ENCODE results near the gene HEXD.

The HEXD gene

GRCh38 chr17:82408938-82409318 lies 9.2 kb upstream of the HEXD start:
- no peak for TF ChIP-seq CTCF (IDR thresholded peaks at IDR 0.05)

GRCh38 chr17:82410014-82410716 lies 8.0 kb upstream of the HEXD start:
- no peak for TF ChIP-seq CTCF (IDR thresholded peaks at IDR 0.05)

- no peak for TF ChIP-seq CTCF (IDR thresholded peaks at IDR 0.05)
Measured at GRCh38 chr17:82411396-82412053, 6.6 kb upstream of the HEXD start.

- no peak for TF ChIP-seq CTCF (IDR thresholded peaks at IDR 0.05)
Measured at GRCh38 chr17:82412535-82413520, 5.3 kb upstream of the HEXD start.

GRCh38 chr17:82414548-82415281 lies 3.4 kb upstream of the HEXD start:
- TF ChIP-seq CTCF (IDR thresholded peaks at IDR 0.05) = peak; percentile 71

GRCh38 chr17:82415336-82415735 lies 2.8 kb upstream of the HEXD start:
- TF ChIP-seq CTCF (IDR thresholded peaks at IDR 0.05) = no peak

GRCh38 chr17:82415786-82416185 lies 2.4 kb upstream of the HEXD start:
- TF ChIP-seq CTCF (IDR thresholded peaks at IDR 0.05) = no peak
